HUDEP-2 (cell line): ENCODE results near the gene WDR26.
"Not testable (repeated sequence)": the region's sequence is repeated elsewhere in the genome, so short reads cannot be mapped to it uniquely, and the experiment has no call there.

Experiments used
- DNase-seq, 76 experiments: peaks; one replicate each; lab custom pipeline; 2025; ENCODE audit not compliant: unreplicated experiment in 76 of 76; lab: John Stamatoyannopoulos, UW

The WDR26 gene

DNA sequence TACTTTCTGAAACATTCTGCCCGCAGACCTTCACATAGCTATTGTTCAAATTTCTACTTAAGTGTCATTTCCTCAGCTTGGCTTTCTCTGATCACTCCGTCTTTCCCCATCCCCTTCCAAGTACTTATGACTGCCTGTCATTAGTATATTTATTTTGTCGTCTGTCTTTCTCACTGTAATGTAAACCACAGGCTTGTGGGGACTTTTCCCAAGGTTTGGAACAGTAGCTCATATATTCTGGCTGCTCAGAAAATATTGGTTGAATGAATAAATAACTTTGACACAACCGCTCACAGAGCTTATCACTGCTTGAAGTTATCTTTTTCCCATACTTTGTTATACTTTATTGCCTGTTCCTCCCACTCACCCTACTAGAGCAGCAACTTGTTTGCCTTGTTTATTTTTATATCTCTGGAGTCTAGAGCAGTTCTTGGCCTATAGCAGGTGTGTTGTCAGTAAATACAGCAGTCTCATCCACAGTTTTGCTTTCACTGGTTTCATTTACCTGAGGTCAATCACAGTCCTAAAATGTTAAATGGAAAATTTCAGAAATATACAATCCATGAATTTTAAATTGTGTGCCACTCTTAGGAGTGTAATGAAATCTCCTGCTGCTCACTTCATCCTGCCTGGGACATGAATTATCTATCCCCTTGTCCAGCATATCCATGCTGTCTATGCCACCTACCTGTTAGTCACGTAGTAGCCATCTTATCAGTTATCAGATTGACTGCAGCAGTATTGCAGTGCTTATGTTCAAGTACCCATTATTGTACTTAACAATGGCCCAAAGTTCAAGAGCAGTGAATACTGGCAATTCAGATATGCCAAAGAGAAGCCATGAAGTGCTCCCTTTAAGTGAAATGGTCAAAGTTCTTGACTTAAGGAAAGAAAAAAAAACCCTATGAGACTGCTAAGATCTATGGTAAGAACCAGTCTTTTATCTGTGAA, 80.3 kb downstream of the WDR26 start:
- DNase-seq = no peak

- not testable (repeated sequence) for DNase-seq
Measured at GRCh38 chr1:224352436-224353085, 82.0 kb downstream of the WDR26 start.

- not testable (repeated sequence) for DNase-seq
Measured at GRCh38 chr1:224349716-224350115, 84.9 kb downstream of the WDR26 start.

GRCh38 chr1:224348137-224348536, 86.5 kb downstream of the WDR26 start:
- DNase-seq = no peak

GRCh38 chr1:224343679-224344078, 90.9 kb downstream of the WDR26 start:
- no peak for DNase-seq

- DNase-seq = peak in 2 of 76 experiments; percentile 2 to 9
Measured at GRCh38 chr1:224340453-224341384, 93.9 kb downstream of the WDR26 start.

DNA sequence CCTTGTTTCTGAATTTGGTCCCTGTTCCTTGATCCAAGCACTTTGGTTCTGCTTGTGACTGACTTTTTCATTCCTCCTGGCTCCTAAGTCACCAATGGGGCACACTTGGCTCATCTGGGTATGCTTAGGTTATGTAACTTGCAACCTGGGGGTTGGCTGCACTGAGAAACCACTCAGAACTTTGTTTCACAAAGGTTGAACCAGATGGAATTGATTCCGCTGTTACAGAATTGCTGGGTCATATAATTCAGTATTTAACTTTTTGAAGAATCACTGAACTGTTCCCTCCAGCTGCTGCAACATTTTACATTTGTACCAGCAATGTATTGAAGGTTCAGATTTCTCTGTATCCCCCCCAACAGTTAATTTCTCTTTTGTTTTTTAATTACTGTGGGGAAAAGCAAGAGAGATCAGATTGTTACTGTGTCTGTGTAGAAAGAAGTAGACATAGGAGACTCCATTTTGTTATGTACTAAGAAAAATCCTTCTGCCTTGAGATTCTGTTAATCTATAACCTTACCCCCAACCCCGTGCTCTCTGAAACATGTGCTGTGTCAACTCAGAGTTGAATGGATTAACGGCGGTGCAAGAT, 95.1 kb downstream of the WDR26 start:
- no peak for DNase-seq

DNA sequence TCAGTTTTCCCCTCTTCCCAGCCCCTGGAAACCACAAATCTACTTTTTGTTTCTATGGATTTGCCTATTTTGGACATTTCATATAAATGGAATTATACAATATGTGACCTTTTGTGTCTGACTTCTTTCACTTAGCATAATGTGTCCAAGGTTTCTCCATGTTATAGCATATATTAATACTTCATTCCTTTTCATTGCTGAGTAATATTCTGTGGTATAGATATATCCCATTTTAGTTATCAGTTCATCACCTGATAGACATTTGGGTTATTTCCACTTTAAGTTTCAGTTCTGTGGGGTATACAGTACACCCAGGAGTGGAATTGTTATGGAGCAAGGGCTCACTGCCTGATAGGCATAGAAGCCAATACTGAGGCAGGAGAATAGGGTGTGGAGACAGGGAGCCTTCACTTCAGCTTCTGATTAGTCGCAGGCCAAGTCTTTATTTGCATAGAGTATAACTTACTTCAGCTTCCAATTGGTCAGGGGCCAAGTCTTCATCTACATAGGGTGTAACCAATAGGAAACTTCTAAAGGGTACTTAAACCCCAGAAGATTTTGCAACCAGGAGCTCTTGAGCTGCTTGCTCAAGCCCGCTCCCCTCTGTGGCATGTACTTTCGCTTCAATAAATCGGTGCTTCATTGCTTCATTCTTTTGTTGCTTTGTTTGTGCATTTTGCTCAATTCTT, 96.3 kb downstream of the WDR26 start:
- DNase-seq = no peak
